GM18907 (cell line): Measurements from ENCODE around the gene NAPSA.

ENCODE experiments used
- ATAC-seq: cut with Tn5 transposase; IDR thresholded peaks from one replicate; pipeline ENCODE4 v1.9.1; 2021; ENCODE audit warnings: mild to moderate bottlenecking, moderate library complexity; ENCODE audit not compliant: unreplicated experiment

Gene NAPSA

GRCh38 chr19:50384685-50385535 lies 19.5 kb upstream of the NAPSA start:
- ATAC-seq, result no peak

DNA sequence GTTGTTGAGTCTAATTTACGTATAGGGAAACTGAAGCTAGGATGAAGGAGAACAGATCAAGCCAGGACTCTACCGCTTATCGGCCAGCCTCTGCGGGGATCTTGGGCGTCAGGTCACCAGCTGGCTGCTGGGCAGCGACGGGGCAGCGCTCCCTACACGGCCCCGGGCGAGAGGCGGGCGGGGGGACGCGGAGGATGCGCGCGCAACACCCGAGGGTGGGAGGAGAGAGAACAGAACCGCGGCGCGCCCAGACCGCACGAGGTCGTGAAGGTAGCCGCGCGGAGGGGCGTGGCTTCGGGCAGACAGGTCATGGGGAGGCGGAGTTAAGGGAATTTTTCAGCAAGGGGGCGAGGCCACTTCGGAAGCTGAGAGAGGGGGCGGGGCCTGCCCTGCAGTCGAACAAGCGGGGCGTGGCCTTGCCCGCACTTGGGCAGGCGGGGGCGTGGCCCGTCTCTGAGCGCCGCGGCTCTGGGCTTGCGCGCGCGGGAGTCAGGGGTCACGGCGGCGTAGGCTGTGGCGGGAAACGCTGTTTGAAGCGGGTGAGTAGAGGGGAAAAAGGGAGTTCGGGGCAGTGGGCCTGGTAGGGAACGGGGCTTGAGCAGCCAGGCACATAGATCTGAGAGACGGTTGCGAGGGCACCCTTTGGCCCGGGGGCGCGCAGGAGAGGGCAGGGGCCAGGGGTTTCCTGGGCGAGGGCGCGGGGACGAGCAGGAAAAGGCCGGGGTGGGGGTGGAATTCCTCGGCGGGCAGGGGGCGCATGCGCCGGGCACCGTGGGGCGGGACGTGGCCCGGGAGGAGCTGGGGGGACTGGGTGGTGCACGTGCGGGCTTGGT lies 18.6 kb upstream of the NAPSA start, which contains the start of gene POLD1:
TSS of gene POLD1 (plus strand) at position 496 of the 833 bp plus-strand sequence. CDS start 14,505 bp downstream, outside the sequence.
- ATAC-seq, result peak; percentile 74

DNA sequence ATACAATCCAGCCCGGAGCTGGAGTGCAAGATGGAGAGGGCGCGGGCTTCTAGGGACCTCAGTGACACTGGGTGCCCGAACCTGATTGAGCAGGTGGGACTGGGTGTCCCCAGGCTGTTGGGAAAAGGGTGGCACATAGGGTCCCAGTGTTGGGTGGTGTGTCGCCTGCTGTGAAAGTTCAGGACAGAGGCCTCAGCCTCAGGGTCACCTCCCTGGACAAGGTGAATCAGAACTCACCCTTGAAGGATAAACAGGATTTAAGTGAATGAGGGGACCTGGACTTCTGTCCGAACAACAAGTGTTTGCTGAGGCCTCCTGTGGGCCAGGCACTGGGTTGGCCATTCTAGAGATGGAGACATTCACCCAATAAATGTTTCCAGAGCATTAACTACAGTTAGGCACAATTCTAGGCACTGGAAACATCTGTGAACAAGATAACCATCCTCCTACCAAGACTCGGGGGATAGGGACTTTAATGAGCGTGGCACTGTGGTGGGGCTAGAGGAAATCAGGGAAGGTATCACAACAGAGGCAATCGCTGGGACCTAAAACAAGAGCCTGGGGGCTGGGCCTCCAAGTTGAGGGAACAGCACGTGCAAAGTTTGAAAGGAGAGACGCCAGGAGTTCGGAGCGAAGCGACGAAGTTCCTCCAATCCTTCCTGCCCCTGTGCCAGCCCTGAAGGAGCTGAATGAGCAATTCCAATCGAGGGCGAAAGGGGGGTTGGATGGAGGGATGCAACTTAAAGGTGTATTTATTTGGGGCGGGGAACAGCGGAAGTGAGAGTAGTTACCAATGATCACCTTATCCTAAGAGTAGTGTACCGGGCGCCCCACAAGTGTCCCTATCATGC lies 17.8 kb upstream of the NAPSA start:
- no peak for ATAC-seq

DNA sequence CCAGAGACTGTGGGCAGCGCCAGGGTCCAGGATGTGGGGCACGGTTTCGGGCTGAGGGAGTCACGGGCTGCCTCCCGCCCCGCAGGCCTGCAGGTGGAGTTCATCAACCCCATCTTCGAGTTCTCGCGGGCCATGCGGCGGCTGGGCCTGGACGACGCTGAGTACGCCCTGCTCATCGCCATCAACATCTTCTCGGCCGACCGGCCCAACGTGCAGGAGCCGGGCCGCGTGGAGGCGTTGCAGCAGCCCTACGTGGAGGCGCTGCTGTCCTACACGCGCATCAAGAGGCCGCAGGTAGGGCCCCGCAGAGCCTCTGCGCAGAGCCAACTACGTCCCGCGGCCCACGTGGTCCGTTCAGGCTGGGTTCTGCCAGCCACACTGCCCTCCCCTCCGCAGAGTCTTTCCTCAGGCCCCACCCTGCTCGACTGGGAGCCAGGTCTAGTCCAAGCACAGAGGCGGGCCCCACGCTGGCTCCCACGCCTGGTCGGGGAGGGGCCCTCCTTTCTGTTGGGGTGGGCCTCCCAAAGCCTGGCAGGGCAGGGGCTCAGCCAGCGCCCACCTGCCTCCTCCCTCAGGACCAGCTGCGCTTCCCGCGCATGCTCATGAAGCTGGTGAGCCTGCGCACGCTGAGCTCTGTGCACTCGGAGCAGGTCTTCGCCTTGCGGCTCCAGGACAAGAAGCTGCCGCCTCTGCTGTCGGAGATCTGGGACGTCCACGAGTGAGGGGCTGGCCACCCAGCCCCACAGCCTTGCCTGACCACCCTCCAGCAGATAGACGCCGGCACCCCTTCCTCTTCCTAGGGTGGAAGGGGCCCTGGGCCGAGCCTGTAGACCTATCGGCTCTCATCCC lies 16.7 kb upstream of the NAPSA start:
- no peak for ATAC-seq

- ATAC-seq, result no peak
These were observed 15.3 kb upstream of the NAPSA start for GRCh38 chr19:50380751-50381151.

GRCh38 chr19:50380137-50380536 lies 14.7 kb upstream of the NAPSA start:
- ATAC-seq, result no peak

DNA sequence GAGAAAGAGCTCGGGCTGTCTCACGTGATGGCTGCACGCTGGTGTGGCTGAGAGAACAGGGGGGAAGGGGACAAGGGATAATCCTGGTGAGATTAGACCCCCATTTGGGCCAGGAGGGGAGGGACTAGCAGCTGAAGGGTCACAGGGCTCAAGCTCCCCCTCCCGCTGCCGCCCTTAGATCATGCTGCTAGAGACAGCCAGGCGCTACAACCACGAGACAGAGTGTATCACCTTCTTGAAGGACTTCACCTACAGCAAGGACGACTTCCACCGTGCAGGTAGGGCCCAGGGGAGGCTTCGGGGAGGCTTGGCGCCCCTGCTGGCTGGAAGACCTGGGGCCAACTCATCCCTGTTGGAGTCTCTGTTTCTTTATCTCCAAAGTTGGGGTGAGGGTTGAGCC lies 14.2 kb upstream of the NAPSA start:
- ATAC-seq, result no peak

GRCh38 chr19:50378863-50379236 lies 13.4 kb upstream of the NAPSA start:
- no peak for ATAC-seq

GRCh38 chr19:50378169-50378862 lies 12.9 kb upstream of the NAPSA start:
- no peak for ATAC-seq

DNA sequence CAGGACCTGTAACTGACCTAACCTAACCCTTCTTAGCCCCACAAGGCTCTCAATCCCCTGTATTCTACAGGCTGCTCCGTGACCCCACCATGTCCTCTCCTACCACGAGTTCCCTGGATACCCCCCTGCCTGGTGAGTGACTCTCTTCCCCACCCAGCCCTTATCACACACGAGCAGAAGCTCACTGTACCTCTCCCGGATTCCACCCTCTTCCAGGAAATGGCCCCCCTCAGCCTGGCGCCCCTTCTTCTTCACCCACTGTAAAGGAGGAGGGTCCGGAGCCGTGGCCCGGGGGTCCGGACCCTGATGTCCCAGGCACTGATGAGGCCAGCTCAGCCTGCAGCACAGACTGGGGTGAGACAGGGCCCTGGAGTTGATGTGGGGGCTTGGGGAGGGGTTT lies 12.1 kb upstream of the NAPSA start:
- no peak for ATAC-seq

- ATAC-seq, result no peak
These were observed 11.6 kb upstream of the NAPSA start for GRCh38 chr19:50377051-50377461.

GRCh38 chr19:50376166-50377050 lies 11.0 kb upstream of the NAPSA start, which contains the start of gene NR1H2:
Gene NR1H2, plus strand, starts transcription at chr19:50376457. Its CDS starts 1,149 bp downstream, at chr19:50377606.
- ATAC-seq, result peak; percentile 83

DNA sequence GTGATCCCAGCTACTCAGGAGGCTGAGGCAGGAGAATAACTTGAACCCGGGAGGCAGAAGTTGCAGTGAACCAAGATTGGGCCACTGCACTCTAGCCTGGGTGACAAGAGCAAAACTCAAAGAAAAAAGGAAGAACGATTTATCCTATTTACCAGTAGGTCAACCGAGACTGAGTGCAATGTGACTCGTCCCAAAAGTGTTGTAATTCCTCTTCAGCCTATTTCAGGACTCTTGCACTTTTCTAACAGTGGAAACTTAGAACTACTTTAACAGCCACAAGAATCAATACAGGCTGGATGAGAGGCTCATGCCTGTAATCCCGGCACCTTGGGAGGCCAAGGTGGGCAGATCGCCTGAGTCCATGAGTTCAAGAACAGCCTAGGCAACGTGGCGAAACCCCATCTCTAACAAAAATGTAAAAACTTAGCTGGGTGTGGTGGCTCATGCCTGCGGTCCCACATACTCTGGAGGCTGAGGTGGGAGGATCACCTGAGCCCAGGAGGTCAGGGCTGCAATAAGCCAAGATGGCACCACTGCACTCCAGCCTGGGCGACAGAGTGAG lies 6.6 kb upstream of the NAPSA start:
- no peak for ATAC-seq

DNA sequence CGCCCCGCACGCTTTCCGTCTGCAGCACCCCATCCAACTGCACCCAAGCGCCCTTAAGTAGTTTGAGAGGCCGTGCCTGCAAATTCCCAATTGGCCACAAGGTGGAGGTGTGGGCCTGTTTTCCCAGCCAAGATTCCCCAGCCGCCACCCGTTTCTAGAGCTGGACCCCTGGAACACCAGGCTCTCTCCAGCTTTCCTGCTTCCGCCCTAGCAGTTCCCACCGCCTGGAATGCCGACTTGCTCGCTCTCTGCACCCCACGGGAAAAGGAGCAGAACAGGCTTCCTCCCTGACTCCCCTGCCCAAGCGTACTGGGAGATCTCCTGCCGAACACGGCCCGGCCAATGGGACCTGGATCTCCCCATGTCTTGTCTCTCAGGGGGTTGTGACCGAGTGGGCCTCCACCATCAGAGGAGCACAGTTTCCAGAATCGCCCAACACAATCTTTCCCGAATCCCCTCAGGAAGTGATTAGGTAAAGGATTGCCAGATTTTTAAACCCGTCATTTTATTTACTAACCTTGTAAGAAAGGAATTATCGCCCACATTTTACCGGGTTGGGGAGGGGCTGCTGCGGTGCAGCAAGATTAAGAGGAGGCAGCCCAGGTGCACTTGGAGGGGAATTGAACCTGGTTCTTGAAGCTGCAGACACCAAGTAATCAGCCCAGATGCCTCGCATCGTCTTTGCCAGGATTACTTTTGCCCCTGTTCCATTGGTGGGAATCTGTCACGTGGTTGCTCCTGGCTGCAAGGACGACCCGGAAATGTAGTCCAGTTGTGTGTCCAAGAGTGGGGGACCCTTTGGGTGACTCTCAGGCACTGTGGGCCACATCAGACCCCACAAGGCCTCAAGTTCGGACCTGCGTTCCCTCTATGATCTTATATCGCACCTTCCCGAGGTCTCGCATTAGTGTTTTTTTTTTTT lies 3.5 kb upstream of the NAPSA start:
- peak; percentile 48 for ATAC-seq

DNA sequence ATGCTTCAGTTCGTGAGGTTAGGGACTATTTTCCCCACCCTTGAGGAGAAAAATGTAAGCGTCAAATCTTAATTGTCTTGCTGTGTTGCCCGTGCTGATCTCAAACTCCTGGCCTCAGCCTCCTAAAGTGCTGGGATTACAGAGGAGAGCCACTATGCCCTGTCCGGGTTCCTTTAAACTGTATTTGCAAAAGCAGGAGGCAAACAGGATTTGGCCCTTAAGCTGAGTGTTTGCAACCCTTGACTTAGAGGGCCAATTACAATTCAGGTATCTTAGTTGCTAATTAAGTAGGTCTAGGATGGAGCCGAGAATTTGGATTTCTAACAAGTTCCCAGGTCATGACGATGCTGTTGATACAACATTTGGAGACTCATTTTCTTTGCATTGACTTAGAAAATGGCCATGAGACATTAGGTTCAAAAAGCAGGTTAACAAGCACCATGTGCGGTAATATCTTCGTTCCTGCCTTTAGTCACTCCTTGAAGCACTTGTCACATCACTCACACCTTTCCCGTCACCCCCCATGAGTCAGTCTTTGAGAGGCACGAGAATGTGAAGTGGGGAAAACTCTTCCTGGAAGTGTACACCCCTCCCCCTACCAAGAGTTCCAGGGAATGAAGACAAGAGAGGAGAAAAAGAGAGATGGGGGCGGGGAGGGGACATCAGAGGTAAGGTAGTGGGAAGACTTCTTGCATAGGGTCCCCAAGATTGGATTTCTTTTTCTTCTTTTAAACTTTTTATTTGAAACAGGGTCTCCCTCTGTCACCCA lies 2.6 kb downstream of the NAPSA start:
- no peak for ATAC-seq

DNA sequence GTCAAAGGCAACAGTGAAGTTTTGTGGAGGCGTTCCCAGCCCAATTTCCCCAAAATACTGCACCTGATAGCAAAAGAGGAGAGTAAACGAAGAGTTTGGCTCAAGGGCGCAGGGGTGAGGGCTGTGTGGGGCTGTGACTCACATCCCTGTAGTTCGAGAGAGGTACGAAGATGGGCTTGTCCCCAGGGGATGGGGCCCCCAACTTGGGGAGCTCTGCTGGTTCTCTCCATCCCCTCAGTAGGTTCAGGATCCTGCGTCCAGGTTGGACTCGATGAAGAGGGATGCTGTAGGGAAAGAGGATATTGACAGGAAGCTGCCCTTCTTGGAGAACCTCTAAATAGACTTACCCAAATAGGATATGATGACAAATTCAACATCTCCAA lies 3.4 kb downstream of the NAPSA start:
- ATAC-seq, result no peak
